Endothelial cell (in vitro differentiated cells): Measurements from ENCODE around the gene COQ9. TPM values are rescaled to one million over a fixed set of nuclear protein-coding genes. Genes with fewer than 3 reads are reported as not detected.
"Not testable (repeated sequence)": the region's sequence is repeated elsewhere in the genome, so short reads cannot be mapped to it uniquely, and the experiment has no call there.

Experiments
- DNase-seq: peaks from one replicate; pipeline ENCODE4 v3.0.0; 2021; ENCODE audit warnings: low spot score
- H3K27ac Mint-ChIP-seq: one replicate; pipeline ENCODE4 v1.8.0; 2021; ENCODE audit warnings: mixed read lengths, inconsistent platforms; ENCODE audit not compliant: unreplicated experiment
- H3K27me3 Mint-ChIP-seq: one replicate; pipeline ENCODE4 v1.8.0; 2021; ENCODE audit warnings: mild to moderate bottlenecking, moderate library complexity, mixed read lengths, inconsistent platforms; ENCODE audit not compliant: unreplicated experiment
- H3K36me3 Mint-ChIP-seq: one replicate; pipeline ENCODE4 v1.8.0; 2021; ENCODE audit warnings: mild to moderate bottlenecking, low read depth, mixed read lengths, inconsistent platforms; ENCODE audit not compliant: unreplicated experiment
- H3K4me1 Mint-ChIP-seq: one replicate; pipeline ENCODE4 v1.8.0; 2021; ENCODE audit warnings: mild to moderate bottlenecking, mixed read lengths, inconsistent platforms; ENCODE audit not compliant: unreplicated experiment
- H3K4me3 Mint-ChIP-seq: one replicate; pipeline ENCODE4 v1.8.0; 2021; ENCODE audit warnings: mild to moderate bottlenecking, mixed read lengths, inconsistent platforms; ENCODE audit not compliant: unreplicated experiment
- H3K9me3 Mint-ChIP-seq: one replicate; pipeline ENCODE4 v1.8.0; 2021; ENCODE audit warnings: mixed read lengths, inconsistent platforms; ENCODE audit not compliant: unreplicated experiment
- total RNA-seq: library from RNA; stranded (reverse); fragmentation: NEBNext Ultra II Directional; extraction: Animal tissue kit (Norgen Biotek cat#: 25700); gene quantifications from one replicate; pipeline ENCODE4 v1.2.1, GENCODE V29; 2021; ENCODE audit not compliant: unreplicated experiment
- TF ChIP-seq, protein P1 (sequence below): fragments of 200-600 bp; sonication (generic); IDR thresholded peaks from one replicate; pipeline ENCODE4 v1.5.0; 2021; ENCODE audit warnings: antibody characterized with exemption; ENCODE audit not compliant: unreplicated experiment

COQ9 gene
- total RNA-seq, 1 donor from 2014 or later: 23.1 TPM

DNA sequence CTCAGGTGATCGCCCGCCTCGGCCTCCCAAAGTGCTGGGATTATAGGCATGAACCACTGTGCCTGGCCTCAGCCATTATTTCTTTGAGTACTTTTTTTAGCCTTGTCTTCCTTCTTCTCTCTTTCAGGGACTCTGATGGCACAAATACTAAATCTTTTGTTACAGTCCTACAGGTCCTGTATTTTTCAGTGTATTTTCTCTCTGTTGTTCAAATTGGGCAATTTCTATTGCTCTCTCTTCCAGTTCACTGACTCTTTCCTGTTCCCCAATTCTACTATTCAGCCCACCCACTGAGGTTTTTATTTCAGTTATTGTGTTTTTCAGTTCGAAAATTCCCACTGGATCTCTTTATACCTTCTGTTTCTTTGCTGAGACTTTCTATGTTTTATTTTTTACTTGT, 46.5 kb downstream of the COQ9 start:
- TF ChIP-seq, protein P1, sequence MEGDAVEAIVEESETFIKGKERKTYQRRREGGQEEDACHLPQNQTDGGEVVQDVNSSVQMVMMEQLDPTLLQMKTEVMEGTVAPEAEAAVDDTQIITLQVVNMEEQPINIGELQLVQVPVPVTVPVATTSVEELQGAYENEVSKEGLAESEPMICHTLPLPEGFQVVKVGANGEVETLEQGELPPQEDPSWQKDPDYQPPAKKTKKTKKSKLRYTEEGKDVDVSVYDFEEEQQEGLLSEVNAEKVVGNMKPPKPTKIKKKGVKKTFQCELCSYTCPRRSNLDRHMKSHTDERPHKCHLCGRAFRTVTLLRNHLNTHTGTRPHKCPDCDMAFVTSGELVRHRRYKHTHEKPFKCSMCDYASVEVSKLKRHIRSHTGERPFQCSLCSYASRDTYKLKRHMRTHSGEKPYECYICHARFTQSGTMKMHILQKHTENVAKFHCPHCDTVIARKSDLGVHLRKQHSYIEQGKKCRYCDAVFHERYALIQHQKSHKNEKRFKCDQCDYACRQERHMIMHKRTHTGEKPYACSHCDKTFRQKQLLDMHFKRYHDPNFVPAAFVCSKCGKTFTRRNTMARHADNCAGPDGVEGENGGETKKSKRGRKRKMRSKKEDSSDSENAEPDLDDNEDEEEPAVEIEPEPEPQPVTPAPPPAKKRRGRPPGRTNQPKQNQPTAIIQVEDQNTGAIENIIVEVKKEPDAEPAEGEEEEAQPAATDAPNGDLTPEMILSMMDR: no peak
- no peak for DNase-seq
- H3K4me1 Mint-ChIP-seq: peaks cover 3% of the 10 kb centered on the region
- H3K27me3 Mint-ChIP-seq: peaks cover 4% of the 10 kb centered on the region
- H3K4me3 Mint-ChIP-seq: no peak overlapping the region
- H3K27ac Mint-ChIP-seq: no peak overlapping the region
- H3K36me3 Mint-ChIP-seq: no peaks in the 10 kb centered on the region
- H3K9me3 Mint-ChIP-seq: no peaks in the 10 kb centered on the region

DNA sequence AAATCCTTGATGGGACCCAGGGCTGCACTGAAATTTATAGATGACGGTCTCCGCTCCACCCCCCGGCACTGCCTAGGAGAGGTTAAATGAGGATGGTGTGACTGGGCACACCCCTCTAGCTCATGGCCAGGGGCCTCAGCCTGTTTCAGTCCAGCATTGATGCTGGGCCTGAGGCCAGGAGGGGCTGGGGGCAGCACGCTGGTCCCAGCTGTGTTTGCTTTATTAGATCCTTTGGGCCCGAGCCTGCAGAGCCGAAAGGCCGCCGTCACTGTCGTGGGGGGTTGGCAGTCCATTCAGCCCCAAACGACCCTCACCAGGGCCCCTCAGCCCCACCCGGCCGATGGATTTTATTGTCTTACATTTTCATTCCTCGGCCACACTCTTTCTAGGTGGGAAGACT, 49.8 kb downstream of the COQ9 start:
- no peaks in the 10 kb centered on the region for H3K36me3 Mint-ChIP-seq
- DNase-seq: no peak
- H3K9me3 Mint-ChIP-seq: no peaks in the 10 kb centered on the region
- peaks cover 4% of the 10 kb centered on the region for H3K27me3 Mint-ChIP-seq
- H3K4me3 Mint-ChIP-seq: no peak overlapping the region
- peaks cover 18% of the 10 kb centered on the region for H3K4me1 Mint-ChIP-seq
- TF ChIP-seq, protein P1: no peak
- no peak overlapping the region for H3K27ac Mint-ChIP-seq

DNA sequence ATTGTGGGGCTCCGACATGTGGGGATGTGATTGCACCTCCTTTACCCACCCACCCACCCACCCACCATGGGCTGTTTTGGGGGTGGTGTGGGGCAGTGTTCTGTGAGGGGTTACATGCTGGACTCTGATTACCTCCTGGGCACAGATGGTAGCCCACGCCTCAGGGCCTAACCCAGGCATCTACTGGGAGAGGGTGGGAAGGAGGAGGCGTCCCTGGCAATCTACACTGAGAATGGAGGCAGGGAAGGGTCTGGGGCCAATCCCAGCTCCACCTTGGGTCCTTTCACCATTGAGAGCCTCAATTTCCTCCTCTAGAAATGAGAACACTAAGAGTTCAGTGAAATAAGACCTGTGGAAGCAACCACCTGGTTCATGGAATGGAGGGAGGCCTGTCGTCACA, 50.8 kb downstream of the COQ9 start:
- Mint-ChIP-seq H3K9me3 (no peaks in the 10 kb centered on the region), H3K36me3 (no peaks in the 10 kb centered on the region), H3K4me1 (peaks cover 25% of the 10 kb centered on the region), H3K27me3 (peaks cover 4% of the 10 kb centered on the region), H3K4me3 (no peak overlapping the region), H3K27ac (no peak overlapping the region)
- TF ChIP-seq, protein P1: no peak
- no peak for DNase-seq

DNA sequence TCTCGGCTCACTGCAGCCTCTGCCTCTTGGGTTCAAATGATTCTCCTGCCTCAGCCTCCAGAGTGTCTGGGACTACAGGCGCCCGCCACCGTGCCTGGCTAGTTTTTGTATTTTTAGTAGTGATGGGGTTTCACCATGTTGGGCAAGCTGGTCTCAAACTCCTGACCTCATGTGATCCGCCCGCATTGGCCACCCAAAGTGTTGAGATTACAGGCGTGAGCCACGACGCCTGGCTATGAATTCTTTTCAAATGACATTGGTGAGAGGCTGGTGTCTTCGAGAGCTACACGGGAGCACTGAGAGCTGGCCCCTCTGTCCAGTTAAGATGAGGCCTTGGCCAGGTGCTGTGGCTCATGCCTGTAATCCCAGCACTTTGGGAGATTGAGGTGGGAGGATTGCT, 52.7 kb downstream of the COQ9 start:
- not testable (repeated sequence) for DNase-seq, H3K27ac Mint-ChIP-seq, H3K36me3 Mint-ChIP-seq, H3K9me3 Mint-ChIP-seq, H3K27me3 Mint-ChIP-seq, H3K4me3 Mint-ChIP-seq
- H3K4me1 Mint-ChIP-seq: peaks cover 22% of the 10 kb centered on the region

DNA sequence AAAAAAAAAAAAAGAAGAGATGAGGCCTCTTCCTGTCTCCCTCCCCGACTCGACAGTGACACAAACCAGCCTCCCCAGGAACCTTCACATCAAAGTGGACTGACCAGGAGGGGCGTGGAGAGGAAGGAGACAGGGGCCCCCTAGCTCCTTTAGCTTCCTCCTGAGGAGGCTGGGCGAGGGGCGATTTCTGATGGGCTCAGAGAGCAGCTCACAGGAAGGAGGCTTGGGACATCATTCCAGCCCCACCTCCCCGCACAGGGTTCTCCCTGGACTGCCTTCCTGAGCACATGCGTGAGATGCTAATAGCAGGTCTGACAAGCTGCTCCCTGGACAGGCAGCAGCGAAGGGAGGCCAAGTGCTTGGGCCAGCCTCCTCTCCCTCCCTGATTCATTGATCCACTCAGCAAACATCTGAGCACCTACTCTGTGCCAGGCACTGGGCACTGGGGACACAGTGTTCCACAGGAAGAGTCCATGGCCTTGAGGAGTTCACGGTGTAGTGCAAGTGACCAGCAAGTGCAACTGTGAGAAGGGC, 53.4 kb downstream of the COQ9 start:
- Mint-ChIP-seq H3K9me3 (no peaks in the 10 kb centered on the region), H3K4me3 (peak overlapping the region; percentile 26), H3K27ac (peak overlapping the region; percentile 57), H3K27me3 (peaks cover 3% of the 10 kb centered on the region), H3K36me3 (no peaks in the 10 kb centered on the region), H3K4me1 (peaks cover 24% of the 10 kb centered on the region)
- DNase-seq: no peak
- TF ChIP-seq, protein P1: no peak
